ENCODE data around the gene TUBB4A.
A peak's percentile ranks its signal among the peaks of the same experiment; 100 is the strongest.
"Not testable (repeated sequence)": the region's sequence is repeated elsewhere in the genome, so short reads cannot be mapped to it uniquely, and the experiment has no call there.

Gene TUBB4A

DNA sequence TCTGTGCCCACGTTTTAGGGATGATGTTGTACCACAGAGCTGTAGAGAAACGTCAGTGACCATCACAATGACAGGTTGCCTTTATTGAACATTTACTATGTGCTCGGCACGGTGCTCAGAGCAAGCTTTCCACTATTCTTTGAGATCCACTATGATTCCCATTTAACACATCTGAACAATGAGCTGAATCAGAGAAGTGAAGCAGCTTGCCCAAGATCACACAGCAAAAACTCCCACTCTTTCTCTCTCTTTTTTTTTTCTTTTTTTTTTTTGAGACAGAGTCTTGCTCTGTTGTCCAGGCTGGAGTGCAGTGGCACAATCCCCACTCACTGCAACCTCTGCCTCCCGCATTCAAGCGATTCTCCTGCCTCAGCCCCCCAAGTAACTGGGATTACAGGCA, 20.6 kb upstream of the TUBB4A start:
- DNase-seq = no peak

DNA sequence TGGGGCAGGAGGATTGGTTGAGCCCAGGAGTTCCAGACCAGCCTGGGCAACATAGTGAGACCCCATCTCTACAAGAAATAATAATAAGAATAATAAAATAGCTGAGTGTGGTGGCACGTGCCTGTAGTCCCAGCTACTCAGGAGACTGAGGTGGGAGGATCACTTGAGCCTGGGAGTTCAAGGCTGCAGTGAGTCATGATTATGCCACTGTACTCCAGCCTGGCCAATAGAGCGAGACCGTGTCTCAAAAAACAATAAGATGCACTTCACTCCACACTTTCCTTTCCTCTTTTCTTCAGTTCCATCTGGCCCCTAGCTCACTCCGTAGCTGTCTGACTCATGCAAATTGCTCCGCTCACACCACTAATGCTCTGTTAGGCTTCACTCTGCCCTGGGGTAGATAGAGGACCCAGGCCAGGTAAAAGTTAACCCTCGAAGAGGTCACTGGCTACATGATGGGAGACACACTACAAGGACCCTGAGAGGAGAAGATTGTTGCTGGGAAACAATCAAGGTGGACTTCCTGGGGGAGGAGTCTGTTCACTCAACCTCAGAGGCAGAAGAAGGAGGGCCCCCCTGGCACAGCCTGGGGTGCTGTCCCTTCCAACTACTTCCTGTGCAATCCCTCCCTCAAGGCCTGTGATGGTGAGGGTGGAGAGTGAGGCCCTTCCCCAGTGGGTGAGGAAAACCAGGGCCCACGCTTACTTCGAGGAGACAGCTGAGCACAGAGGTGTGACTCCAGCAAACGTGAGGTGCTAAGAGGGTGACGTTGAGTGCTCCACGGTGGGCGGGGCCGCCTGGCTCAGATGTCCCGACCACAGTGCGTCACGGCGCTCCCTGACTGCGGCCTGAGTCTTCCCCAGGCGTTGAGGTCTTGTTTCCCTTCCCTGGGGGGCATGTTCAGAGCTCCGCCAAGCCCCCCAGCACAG, 19.9 kb upstream of the TUBB4A start:
- peak; percentile 86 for DNase-seq

DNA sequence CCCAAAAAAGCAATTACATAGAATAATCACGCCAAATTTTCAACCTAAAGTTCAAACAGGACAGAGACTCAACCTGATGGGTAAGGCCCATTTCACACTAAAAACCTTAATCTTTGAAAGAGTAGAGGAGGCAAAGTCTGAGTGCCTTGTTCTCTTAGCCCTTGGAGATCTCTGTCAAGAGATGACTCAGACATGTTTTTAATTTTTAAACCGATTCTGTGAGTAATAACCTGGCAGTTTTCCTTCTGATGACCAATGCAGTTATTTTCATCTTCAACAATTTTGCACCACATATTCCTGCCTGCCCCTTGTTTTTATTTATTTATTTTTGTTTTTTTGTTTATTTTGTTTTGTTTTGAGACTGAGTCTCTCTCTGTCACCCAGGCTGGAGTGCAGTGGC, 17.2 kb upstream of the TUBB4A start:
- DNase-seq = no peak

DNA sequence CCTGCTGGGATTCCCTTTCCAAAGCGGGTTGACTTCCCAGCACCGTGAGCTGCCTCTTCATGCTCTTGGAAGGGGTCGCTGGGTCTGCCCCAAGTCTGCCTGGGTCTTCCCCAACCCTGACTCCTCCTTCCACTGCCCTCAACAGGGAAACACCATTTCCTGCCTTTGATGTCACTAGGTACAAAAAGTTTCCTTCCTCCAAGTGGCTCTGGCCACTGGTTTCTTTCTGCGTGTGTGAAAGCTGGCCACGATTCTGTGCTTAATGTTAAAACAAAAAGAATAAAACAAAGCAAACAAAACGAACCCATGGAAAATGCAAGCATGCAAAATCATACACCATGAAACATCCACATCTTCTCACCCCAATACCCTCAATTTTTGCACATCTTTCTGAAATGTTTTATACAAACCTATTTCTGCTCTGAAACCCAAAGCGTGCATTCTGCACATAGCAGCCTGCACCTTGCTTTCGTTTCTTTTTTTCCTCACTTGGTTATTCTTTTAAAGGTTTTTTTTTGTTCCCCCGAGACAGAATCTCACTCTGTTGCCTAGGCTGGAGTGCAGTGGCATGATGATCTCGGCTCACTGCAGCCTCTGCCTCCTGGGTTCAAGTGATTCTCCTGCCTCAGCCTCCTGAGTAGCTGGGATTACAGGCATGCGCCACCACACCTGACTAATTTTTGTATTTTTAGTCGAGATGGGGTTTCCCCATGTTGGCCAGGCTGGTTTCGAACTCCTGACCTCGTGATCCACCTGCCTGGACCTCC, 16.2 kb upstream of the TUBB4A start:
- DNase-seq = no peak

DNA sequence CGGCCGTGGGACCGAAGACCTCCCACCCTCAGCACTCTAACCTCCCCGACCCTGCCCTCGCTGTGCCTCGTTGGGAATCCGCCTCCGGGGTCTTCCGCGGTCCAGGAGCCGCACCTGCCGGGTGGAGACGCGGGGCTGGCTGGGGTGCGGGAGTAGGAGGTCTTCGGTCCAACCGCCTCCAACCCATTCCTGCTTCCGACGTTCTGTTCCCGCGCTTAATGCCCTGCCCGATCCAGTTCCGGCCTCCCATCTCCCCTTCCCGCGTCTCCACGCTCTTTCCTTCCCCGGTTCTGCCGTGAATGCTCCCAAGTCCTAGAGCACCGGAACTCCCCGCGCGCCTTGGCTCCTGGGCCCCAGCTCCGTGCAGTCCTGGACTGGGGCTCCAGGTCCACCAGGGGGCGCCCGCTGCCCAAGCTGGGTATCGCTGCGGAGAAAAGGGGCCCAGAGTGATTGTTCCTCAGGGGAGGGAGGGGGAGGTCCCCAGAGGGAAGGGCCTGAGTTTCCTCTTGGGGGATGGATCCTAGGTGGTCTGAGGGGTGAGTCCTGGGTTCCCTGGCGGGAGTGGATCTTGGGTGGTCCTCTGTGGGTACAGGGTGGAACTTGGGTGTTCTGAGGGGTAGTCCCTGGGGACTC, 14.7 kb upstream of the TUBB4A start:
- DNase-seq = peak; percentile 41

DNA sequence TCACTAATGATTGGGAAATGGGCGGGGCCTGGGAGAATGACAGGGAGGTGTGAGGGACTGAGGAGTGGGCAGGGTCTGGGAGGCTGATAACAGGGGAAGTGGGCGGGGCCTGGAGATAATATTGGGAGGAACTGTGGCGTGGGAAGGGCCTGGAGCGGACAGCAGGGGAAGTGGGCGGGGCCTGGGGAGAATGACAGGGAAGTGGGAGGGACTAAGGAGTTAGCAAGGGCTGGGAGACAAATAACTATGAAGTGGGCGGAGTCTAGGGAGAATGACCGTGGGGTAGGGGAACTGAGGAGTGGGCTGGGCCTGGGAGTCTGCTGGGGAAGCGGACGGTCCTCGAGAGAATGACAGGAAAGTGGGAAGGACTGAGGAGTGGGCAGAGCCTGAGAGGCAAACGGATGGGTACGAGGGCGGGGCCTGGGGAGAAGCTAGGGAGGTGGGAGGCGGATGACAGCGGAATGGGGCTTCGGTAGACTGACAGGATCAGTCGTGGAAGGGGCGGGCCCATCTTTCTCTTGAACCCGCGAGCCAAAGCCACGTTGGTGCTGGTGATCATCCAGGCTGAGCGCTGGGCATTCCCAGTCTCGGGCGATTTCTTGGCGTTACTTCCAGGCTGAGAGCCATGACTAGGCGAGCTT, 14.0 kb upstream of the TUBB4A start:
- peak; percentile 79 for DNase-seq

DNA sequence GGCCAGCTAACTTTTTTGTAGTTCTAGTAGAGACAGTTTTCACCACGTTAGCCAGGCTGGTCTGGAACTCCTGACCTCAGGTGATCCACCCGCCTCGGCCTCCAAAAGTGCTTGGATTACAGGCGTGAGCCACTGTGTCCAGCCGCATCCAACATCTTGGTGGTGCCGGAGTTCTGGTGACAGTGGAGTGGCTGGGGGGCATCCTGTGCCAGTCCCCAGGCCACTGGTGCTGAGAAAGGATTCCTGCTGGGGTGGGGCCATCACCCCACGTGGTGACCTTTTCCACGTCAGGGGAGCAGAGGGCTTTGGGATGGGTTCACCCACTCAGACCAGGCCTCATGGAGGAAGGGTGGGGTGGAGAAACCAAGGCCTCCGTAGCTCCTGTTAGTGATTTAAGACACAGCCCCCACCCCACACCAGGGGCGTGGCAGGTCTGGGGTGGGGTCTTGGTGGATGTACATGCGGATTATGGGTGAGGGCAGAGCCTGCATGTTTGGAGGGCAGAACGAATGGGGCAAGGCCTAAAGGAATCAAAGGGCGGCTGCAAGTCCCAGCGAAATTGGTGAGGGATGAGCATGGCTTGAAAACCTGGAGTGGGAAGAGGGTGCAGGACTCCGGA, 12.9 kb upstream of the TUBB4A start:
- DNase-seq = no peak

DNA sequence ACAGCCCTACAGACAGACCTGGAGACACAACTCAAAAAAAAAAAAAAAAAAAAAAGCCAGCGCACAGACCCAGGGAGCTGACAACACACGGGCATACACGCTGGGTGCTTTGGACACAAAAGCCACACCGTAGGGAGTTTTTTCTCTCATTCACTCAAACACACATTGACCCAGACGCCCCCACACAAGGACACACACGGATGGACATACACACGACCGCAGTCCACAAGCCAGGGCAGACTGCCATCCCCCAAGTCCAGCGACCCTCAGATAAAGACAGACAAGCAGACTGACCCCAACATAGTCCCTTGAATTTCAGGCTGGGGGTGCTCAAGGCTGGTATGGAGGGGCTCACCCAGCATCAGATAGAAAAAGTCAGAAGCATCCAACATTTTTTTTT, 12.0 kb upstream of the TUBB4A start:
- DNase-seq = no peak

DNA sequence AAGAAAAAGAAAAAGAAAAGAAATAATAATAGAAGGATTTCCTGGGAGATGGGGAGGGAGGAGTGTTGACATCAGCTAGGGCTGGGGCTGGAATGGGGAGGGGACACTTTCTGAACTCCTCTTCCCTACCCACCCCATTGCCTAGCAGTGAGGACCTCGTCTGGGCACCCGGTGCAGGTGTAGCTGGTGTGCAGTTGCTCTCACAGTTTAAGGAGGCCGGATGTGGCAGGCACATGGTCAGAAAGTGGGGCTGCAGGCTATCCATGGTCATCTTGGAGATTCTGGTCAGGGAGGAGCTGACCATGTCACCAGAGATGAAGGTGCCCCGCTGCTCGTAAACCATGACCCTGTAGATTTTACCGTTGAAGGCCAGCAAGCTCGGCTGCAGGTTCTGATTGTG, 8.5 kb upstream of the TUBB4A start:
- DNase-seq = no peak

DNA sequence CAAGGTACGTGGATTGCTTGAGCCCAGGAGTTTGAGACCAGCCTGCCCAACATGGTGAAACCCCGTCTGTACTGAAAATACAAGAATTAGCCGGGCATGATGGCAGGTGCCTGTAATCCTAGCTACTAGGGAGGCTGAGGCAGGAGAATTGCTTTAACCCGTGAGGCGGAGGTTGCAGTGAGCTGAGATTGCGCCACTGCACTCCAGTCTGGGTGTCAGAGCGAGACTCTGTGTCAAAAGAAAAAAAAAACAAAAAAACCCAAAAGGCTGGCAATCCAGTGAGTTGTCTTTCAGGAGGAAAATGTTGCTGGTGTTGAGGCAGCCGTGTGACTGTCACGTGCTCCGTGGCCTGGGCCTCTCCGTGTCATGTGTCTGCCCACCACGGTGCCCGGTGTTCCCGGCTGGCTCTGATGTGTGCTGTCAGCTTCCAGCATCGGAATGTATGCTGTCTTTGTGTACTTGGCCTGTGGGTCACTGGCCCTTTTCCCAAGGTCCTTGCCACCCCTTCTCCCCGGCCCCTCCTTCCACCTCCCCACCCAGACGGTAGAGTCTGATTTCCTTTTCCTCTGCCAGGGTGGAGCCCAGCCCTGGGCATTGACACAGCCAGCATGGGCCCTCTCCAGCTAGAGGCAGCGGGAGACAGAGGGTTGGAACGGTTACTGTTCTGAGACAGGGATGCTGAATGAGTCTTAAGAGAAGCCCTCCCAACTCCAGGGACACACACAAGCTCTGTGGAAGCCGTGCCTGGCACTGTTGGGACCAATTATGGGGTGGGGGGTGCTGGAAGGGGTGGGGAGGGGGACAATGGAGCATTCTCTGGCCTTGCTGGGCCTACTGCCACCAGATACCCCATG, 7.2 kb upstream of the TUBB4A start:
- no peak for DNase-seq

DNA sequence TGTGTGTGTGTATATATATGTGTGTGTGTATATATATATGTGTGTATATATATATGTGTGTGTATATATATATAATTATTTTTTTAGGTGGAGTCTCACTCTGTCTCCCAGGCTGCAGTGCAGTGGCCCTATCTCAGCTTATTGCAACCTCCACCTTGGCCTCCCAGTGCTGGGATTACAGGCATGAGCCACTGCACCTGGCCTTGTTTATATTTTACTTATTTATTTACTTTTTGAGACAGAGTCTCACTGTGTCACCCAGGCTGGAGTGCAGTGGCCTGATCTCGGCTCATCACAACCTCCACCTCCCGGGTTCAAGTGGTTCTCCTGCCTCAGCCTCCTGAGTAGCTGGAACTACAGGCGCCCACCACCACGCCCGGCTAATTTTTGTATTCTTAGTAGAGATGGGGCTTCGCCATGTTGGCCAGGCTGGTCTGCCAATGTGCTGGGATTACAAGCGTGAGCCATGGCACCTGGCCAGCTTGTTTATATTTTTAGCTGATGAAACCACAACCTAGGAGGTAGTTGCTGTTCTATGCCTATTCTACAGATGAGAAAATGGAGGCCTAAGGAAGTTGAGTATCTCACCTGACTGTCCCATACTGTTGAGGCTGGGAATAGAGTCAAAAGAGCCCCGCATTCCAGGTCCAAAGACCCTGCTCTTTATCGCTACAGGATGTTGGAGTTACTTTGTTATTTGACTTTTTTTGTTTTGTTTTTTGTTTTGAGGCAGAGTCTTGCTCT, 6.1 kb upstream of the TUBB4A start:
- not testable (repeated sequence) for DNase-seq

DNA sequence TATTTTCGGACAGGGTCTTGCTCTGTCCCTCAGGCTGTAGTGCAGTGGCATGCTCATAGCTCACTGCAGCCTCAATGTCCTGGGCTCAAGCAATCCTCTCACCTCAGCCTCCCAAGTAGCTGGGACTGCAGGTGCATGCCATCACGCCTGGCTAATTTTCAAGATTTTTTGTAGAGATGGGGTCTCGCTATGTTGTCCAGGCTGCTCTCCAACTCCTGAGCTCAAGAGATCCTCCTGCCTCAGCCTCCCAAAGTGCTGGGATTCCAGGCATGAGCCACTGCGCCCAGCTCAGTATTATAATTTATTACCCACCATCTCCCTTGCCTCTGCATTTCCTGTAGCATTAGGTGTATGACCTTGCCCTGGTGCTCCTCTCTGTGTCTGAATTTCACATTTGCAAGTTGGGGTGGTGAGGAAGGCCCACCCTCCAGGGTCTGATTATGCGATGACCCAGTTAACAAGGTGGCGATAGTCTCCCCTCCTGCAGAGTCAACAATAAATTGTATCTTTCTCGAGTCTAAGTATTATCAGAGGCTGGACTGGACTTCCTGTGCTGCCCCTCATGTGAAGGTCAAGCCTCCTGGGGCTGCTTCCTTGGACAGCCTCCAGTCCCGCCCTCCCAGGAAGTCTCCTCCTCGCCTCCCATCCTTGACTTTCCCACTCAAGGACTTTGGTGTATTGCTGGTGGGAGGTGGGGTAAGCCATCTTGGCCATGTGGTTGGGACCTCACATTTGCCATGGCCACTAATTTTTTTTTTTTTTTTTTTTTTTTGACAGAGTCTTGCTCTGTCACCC, 1.5 kb upstream of the TUBB4A start:
- no peak for DNase-seq

DNA sequence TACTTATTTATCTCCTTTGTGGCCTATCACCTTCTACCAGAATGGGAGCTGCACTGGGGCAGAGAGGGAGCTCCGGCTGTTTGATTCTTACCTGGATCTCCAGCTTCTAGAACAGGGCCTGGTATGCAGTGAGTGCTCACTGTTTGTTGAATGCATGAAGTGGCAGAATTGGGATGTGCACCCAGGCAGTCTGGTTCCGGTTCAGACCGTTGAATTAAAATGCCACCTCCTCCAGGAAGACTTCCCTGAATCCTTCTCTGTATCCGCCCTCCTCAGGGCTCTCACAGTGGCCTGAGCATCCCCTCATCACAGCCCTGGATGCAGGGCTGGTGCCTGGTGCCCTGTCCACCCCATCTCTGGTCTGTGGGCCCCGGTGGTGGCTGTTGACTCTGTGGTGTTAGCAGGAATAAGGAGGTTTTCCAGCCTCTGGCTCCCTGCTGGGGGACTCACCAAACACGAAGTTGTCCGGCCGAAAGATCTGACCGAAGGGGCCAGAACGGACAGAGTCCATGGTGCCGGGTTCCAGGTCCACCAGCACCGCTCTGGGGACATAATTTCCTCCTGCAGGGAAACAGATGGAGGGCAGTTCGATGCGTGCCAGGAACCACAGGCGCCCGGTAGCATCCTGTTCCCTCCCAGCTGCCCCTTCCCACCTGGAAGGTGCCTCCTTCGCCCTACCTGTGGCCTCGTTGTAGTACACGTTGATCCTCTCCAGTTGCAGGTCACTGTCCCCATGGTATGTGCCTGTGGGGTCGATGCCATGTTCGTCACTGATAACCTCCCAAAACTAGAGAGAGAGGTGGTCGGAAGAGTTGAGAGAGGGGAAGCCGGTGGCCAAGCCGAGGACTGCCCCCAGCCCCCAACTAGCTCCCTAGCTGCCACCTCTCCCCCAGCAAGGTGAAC, 1.0 kb downstream of the TUBB4A start:
- no peak for DNase-seq

DNA sequence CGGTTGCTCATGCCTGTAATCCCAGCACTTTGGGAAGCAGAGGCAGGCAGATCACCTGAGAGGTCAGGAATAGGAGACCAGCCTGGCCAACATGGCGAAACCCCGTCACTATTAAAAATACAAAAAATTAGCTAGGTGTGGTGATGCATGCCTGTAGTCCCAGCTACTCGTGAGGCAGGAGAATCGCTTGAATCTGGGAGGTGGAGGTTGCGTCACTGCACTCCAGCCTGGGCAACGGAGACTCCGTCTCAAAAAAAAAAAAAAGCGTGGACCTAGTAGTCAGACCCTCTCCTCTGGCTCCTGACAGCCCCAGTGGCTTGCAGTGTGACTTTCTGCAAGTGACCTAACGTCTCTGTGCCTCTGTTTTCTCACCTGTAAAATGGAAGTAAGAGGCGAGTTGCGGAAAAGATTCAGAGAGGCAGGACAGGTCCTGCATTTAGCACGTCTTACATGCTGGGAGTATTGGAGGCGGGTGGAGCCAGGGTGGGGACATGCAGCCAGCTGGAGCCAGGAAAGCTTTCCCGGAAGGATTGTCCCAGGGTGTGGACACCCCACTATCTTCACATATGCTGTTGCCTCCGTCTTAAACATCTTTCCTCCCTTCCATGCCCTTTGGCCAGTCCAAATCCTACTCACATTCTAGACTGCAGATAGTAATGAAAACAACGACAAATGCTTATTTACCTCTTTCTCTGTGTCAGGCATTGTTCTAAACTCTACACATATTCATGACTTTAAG, 2.9 kb downstream of the TUBB4A start:
- no peak for DNase-seq

DNA sequence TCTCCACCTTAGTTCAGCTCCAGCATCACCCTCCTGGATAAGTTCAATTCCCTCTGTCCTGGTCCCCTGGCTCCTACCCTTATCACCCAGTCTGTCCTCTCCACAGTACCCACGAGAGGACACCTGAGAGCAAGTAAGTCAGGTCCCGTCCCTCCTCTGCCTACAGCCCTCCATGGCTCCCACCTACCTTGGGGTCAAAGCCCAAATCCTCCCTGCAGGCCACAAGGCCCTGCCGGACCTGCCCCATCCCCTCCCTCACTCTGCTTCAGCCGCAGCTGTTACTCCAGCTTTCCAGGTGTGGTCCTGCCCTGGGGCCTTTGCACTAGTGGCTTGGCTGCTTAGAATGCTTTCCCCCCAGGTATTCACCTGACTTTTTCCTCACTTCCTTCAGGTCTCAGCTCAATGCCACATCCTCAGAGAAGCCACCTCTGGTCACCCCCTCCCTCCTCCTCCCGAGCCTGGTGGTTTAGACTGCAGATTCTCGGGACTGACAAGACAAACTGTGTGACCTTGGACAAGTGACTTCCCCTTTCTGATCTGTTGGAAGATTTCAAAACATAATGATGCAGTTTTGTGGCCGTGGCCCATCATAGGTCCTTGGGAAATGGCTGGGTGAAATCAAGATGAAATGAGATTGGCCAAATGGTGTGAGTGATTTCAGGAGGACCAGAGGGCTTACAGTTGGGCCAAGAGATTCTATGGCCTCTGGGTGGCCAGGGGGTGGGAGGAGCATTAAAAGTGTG, 3.6 kb downstream of the TUBB4A start:
- no peak for DNase-seq

DNA sequence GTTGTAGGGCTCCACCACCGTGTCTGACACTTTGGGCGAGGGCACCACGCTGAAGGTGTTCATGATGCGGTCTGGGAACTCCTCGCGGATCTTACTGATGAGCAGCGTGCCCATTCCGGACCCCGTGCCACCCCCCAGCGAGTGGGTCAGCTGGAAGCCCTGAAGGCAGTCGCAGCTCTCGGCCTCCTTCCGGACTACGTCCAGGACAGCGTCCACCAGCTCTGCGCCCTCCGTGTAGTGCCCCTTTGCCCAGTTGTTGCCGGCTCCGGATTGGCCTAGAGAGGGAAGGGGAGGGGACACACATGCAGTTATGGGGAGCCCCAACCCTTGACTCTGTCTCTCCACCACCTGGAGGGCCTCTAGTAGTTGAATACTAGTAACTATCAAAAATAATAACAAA, 6.2 kb downstream of the TUBB4A start:
- DNase-seq = no peak

DNA sequence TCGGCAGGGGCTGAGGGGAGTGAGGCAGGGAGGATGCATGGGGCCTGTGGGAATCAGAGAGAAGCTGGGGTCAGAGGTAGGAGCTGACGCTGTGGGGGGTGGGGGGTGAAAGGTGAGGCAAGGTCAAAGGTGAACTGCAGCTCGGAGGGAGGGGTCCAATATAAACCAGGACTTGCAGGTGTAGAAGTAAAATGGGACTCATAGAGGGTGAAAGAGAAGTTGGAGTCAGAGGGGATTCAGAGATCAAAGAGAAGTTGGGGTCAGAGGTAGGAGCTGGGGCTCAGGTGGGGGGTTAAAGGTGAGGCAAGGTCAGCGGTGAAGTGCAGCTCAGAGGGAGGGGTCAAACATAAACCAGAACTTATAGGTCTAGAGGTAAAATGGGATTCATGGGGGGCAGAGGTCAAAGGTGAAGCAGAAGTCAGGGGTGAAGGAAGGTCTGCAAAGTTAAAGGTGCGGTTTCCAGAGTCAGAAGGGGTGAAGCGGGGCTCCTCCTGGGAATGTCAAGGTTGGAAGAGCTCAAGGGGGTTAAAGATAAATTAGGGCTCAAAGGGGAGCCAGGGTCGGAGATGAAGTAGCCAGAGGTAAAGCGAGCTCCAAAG, 7.6 kb downstream of the TUBB4A start:
- DNase-seq = no peak
